CD4-positive, alpha-beta T cell treated with Interleukin-21 for 1 hour (primary cell): ENCODE data around the gene MYH14.
"Not testable (repeated sequence)": the region's sequence is repeated elsewhere in the genome, so short reads cannot be mapped to it uniquely, and the experiment has no call there.

Experiments used
- DNase-seq: peaks from one replicate; pipeline ENCODE4 v3.0.0-alpha.2; 2020

Gene MYH14

GRCh38 chr19:50322931-50323781 is 119.7 kb downstream of the MYH14 start:
- no peak for DNase-seq

DNA sequence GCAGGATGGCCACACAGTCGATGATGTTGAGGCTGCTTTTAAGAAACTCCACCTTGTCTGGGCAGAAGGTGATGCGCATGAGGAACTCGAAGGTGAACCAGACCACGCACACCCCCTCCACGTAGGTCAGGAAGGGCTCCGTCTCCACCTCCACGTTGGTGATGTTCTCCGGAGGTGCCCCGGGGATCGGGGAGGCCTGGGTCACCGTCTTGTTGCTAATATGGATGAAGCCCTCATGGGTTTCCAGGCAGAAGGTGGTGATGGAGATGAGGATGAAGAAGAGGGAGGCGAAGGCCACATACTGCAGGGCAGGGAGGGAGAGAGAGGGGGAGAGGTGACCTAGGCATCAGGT is 120.3 kb downstream of the MYH14 start:
- DNase-seq = no peak

DNA sequence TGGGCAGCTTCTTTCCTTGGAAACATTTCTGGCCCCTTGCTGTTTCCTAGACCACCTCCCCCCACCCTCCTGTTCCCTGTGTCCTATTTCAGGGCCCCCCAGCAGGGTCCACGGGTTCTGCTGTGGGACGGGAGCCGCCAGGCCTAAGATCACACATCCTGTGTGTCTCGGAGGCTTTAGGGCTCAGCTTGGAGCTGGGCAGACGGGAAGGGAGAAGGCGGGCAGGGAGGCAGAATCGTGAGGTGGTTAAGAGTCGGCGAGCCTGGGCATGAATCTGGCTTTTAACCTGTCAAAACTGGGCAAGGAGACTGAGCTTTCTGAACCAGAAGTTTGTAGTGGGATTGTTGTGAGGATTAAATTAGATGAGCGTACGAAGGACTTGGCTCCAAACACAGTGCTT is 120.9 kb downstream of the MYH14 start:
- no peak for DNase-seq

GRCh38 chr19:50325310-50326100 is 122.1 kb downstream of the MYH14 start:
- DNase-seq = peak; percentile 70

DNA sequence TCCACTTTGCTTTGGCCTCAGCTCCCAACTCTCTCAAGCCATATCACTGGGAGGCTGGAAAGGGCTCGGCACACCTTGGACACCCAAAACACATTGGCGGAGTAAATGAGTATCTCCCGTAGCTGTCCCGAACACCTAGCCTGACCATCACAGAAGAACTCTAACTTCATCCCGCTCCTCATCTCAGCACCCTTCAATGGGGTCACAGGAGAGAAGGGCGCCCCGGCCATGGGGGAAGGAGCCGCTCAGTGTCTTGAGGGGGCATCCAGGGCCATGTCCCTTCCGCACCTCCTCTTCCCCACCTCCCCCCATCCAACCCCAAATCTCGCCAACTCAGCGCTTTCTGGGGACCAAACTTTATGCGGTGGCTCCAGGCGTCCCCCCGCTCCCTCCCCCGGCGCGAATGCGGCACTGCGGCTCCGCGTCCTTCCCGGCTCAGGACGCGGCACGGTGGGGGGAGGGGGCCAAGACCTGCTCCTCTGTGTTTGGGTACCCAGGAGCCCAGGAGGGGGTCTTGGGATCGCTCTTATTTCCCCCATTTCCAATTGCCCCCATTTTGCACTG is 122.8 kb downstream of the MYH14 start:
- no peak for DNase-seq

GRCh38 chr19:50327013-50327412 is 123.6 kb downstream of the MYH14 start:
- no peak for DNase-seq

DNA sequence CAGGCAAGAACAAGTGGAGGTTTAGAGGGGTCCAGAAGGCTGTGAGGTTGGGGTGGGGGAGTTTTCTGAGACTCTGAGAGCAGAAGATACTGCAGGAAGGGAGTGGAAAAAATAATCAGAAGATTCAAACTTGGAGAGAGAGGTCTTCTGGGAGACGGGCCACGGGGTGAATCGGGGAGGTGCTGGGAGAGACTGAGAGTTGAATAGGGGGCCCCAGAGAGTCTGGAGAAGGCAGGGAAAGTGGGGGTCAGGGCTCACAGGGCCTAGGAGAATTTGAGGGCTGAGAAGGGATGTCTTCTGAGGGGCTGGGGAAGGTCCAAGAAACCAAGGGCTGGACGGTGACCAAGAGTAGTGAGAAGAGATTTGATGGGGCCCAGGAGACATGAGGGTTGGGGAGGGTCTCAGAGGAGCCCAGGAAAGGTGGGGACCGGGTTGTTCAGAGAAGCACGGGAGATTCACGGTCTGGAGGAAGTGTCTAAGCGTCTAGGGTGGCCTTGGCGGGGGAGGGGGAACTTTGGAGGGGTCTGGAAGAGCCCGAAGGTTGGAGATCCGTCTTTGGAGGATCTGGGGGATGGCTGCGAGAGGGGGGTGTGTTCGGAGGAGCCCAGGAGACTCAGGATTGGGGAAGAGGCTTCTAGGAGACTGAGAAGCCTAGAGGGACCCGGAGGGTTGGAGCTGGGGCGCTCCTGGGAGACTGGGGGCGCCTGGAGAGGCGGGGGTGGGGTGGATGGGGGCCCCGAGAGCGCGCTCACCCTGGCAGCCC is 124.2 kb downstream of the MYH14 start:
- DNase-seq = no peak

DNA sequence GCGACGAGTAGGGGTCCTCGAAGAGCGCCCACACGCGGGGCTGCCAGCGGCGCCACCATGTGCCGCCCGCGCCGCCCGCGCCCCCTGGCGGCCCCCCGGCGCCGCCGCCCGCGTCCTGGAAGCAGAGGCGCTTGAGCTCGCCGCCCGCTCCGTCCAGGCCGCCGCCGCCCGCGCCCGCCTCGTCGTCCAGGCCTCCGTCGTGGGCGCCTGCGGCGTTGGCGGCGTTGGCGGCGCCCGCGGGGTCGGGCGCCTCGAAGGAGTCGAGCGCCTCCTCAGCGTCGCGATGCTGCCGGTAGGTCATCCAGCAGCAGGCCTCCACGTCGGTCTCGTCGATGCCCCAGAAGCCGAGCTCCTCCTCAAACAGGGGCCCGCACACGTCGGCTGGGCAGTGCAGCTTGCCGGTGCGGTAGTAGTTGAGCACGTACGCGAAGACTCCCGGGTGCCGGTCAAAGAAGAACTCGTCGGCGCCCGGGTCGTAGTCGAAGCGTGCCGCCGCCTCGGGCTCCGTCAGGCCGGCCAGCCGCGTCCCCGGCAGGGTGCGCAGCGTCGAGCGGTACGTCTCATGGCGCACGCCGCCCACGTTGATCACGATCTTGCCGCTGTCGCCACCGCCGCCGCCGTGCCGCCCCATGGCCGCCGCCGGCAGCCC is 124.9 kb downstream of the MYH14 start:
- DNase-seq = no peak

DNA sequence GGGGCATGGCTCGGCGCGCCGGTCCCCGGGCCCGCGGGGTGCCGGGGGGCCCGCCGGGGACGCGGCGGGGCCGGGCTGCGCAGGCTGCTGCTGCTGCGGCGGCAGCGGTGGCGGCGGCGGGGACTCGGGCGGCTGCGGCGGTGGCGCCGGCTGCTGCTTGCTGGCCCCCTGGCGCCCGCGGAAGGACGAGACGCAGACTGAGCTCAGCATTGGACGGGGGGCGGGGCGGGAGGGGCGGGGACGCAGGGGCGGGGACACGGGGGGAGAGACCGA is 125.4 kb downstream of the MYH14 start:
- no peak for DNase-seq

DNA sequence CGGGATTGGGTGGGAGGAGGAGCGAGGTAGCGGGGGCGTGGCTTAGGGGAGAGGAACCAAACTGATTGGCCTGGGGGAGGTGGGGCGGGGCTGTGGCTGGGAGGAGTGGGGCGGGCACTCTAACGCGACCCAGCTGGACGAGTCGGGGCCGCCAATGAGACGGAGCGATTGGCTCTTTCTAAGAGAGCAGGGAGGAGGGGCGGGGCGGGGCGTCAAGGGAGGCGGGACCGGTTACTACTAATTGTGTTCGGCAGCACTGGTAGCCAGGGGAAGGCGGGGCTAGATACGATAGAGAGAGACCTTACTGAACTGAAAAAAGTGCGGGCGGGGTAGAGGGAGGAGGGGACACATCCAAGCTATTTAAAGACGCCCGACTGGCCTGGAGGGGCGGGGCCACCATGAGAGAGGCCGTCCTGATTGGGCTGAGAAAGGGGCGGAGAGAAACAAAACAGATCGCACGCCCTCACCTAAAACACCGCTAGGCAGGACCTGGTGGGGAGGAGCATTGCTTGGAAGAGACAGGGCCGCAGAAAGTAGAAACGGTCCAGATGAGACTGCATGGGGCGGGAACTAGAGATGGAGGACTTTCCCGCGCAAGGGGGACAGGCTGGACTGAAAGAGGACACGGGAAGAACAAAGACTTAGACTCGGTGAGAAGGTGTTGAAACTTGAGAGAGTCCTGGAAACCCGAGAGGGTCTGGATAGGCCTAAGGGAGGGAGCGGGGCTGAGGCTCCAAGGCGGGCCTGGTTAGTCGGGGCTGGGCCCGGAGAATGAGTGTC is 125.9 kb downstream of the MYH14 start, which contains the start of gene KCNC3:
TSS of gene KCNC3 (minus strand) at position 232 of the 780 bp plus-strand sequence. CDS start 295 bp downstream, outside the sequence.
- DNase-seq = peak; percentile 94

GRCh38 chr19:50329926-50330294 is 126.5 kb downstream of the MYH14 start:
- not testable (repeated sequence) for DNase-seq

- peak; percentile 88 for DNase-seq
Measured at GRCh38 chr19:50330365-50331078, 127.1 kb downstream of the MYH14 start.

GRCh38 chr19:50331221-50331993 is 128.0 kb downstream of the MYH14 start:
- peak; percentile 26 for DNase-seq

DNA sequence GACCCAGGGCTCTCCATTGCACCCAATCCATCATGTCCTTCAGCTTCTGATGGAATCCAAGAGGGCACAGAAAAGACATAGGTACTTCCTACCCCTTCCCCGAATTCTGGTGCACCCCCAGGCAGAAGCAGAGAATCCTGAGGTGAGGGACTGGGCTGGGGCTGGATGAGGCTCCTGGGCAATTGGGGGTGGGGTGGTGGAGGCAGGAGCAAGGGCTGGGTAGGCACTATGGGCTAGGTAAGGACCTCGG is 128.5 kb downstream of the MYH14 start:
- DNase-seq = no peak

DNA sequence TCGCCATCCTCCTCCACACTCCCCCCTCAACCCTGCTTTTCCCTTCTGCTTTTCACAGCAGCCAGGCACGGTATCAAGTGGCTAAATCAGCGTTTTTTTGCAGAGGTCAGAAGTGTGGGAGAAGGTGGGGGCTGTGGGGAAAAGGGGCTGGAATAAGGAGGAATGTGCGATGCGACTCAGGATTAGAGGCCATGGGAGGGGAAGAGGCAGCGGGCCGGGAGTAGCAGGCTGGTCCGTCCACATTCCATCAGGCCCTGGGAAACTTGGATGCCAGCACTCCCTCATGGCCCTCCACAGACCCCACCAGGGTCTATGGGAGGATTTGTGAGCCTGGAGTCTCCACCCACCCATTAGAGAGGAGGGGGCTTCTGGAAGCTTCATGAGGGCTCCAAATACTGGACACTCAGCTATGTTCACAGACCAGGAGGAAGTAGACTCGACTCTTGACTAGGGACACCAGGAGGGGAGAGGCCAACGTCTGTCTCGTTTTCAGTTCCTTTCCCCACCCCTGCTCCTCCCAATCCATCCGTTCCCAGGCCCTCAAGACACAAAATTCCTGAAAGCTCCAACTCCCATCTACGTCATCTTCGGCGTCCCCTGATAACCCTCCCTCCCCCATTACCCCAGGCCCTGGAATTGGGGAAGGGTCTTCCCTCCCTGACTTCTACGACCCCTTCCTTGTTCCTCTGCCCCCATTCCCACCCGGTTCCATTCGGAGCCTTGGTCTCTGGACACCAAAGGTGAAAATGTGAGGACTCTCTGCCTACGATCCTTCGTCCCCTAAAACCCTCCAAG is 129.0 kb downstream of the MYH14 start:
- DNase-seq = no peak

DNA sequence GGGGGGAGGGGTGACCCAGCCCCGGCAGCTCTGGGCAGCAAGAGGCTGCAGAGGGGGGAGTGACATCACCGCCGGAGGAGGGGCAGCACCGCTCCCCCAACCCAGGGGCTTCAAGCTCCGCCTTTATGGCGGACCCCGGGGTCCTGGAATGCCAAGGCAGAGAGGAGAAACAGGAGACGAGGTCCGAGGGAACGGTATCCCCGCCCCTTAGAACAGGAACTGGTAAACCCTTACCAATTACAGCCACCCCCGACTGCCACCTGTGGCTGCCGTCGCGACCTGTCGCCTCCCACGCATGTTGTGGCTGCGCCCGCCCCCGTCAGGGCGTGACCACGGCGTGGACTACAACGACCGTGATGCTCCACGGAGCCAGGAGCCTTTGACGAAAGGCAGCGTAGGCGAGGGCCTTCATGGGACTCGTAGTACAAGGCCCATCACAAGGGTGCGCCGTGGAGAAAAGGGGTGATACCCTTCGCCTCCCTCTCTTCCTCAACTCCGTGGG is 129.9 kb downstream of the MYH14 start:
- peak; percentile 93 for DNase-seq

DNA sequence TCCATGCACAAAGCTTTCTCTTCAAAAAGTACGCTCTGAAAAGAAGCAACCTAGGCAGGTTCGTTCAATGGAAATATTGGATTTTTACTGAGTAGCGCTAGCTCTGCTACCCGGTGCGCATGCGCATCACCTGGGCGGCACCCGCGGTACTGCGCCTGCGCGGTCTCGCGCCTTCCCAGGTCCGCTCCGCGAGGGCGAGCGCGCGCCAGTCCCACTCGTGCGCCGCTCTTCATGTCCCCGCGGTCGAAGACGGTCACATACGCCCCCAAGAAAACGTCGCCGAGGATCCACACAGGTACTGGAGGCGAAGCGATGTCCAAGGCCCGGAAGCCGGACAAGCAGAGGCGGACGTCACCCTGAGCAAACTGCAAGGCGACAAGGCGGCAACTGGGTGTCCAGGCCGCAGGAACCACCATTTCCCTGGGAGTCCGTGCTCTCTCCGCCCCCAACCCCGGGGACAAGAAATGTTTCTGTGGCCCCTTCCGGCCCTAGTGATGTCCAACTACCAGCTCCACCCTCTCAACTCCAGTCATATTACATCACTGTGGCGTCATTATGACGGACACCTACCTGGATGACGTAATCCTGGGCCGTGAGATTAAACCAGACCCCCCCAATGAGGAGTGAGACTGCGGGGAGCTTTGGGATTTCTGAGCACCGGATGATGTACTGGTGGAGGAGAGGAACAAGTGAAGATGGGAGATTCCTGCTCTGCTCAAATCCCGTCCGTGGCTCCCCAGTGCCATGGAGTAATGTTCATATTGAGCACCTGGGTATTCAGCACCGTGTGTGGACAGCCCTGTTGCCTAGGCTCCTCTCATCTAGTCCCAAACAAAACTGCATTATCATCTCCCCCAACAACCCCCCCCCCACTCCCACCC is 130.6 kb downstream of the MYH14 start:
- peak; percentile 84 for DNase-seq

- DNase-seq = no peak
Measured at GRCh38 chr19:50334741-50335421, 131.5 kb downstream of the MYH14 start.
